Neural cell (in vitro differentiated cells): ENCODE results near the gene POLD1. TPM values are rescaled to one million over a fixed set of nuclear protein-coding genes. Genes with fewer than 3 reads are reported as not detected.

Experiments
- H2AFZ ChIP-seq: fragments of 200-600, 300-800 bp; sonication (generic), shearing (Covaris generic); 2 replicates; pipeline ENCODE4 v1.6.0; 2014; ENCODE audit warnings: low read depth, mild to moderate bottlenecking, antibody characterized with exemption, low read length, moderate library complexity
- H3F3A ChIP-seq: fragments of 200-600 bp; shearing (Covaris generic); 2 replicates; pipeline ENCODE4 v1.6.1; 2016; ENCODE audit warnings: mild to moderate bottlenecking, moderate library complexity, mixed read lengths, antibody characterized with exemption, low read length; ENCODE audit not compliant: insufficient read depth, poor library complexity, severe bottlenecking
- H3K27ac ChIP-seq: fragments of 200-600, 300-800 bp; sonication (generic), shearing (Covaris generic); 2 replicates; pipeline ENCODE4 v1.5.1; 2014; ENCODE audit warnings: mild to moderate bottlenecking, low read length, moderate library complexity
- H3K27me3 ChIP-seq: fragments of 300-800, 200-600 bp; sonication (generic), shearing (Covaris generic); 2 replicates; pipeline ENCODE4 v1.6.0; 2014; ENCODE audit warnings: mild to moderate bottlenecking, low read depth, low read length, moderate library complexity; ENCODE audit not compliant: insufficient read depth
- H3K36me3 ChIP-seq: fragments of 300-800, 200-600 bp; sonication (generic), shearing (Covaris generic); 2 replicates; pipeline ENCODE4 v1.5.1; 2014; ENCODE audit warnings: mild to moderate bottlenecking, antibody characterized with exemption, low read length, moderate library complexity; ENCODE audit not compliant: insufficient read depth
- H3K4me2 ChIP-seq: fragments of 300-800, 200-600 bp; sonication (generic), shearing (Covaris generic); 2 replicates; pipeline ENCODE4 v1.6.0; 2014; ENCODE audit warnings: mild to moderate bottlenecking, low read length
- H3K4me3 ChIP-seq: fragments of 300-800, 200-600 bp; sonication (generic), shearing (Covaris generic); 2 replicates; pipeline ENCODE4 v1.5.1; 2014; ENCODE audit warnings: mild to moderate bottlenecking, low read length, moderate library complexity
- H3K79me2 ChIP-seq: fragments of 200-600 bp; shearing (Covaris generic); replicated peaks from 2 replicates; pipeline ENCODE4 v1.6.0; 2014; ENCODE audit warnings: mild to moderate bottlenecking, low read length, moderate library complexity; ENCODE audit not compliant: insufficient read depth
- H3K9ac ChIP-seq: fragments of 300-800, 200-600 bp; sonication (generic), shearing (Covaris generic); 2 replicates; pipeline ENCODE4 v1.6.1; 2016; ENCODE audit warnings: mild to moderate bottlenecking, low read length, mixed read lengths
- H3K9me2 ChIP-seq: fragments of 200-600 bp; shearing (Covaris generic); 2 replicates; pipeline ENCODE4 v1.6.1; 2016; ENCODE audit warnings: mild to moderate bottlenecking, low read length, mixed read lengths; ENCODE audit not compliant: insufficient read depth
- H3K9me3 ChIP-seq: fragments of 200-600, 300-800 bp; sonication (generic), shearing (Covaris generic); 2 replicates; pipeline ENCODE4 v1.6.1; 2016; ENCODE audit warnings: mild to moderate bottlenecking, mixed run types, low read length, moderate library complexity, mixed read lengths
- H4K20me1 ChIP-seq: fragments of 200-600 bp; shearing (Covaris generic); 2 replicates; pipeline ENCODE4 v1.6.1; 2016; ENCODE audit warnings: mild to moderate bottlenecking, mixed run types; ENCODE audit not compliant: insufficient read depth
- EP300 ChIP-seq: fragments of 450-650 bp; conservative IDR thresholded peaks from 2 replicates; pipeline ENCODE4 v1.6.1; 2014; ENCODE audit warnings: antibody characterized with exemption, mild to moderate bottlenecking, moderate library complexity; ENCODE audit not compliant: poor library complexity, severe bottlenecking
- EZH2 ChIP-seq: fragments of 200-600, 300-800 bp; shearing (Covaris generic), sonication (generic); IDR thresholded peaks from 2 replicates; pipeline ENCODE4 v1.6.1; 2014; ENCODE audit warnings: antibody characterized with exemption, low read length, borderline replicate concordance, mild to moderate bottlenecking; ENCODE audit not compliant: insufficient read depth, poor library complexity, severe bottlenecking
- MXI1 ChIP-seq: fragments of 450-650 bp; conservative IDR thresholded peaks from 2 replicates; pipeline ENCODE4 v1.6.1; 2014; ENCODE audit warnings: antibody characterized with exemption, mild to moderate bottlenecking; ENCODE audit not compliant: poor library complexity, severe bottlenecking
- POLR2AphosphoS5 ChIP-seq: IDR thresholded peaks from 2 replicates; pipeline ENCODE4 v1.6.1; 2012
- RAD21 ChIP-seq: fragments of 450-650 bp; conservative IDR thresholded peaks from 2 replicates; pipeline ENCODE4 v1.6.1; 2014; ENCODE audit warnings: antibody characterized with exemption, mild to moderate bottlenecking, moderate library complexity
- SMC3 ChIP-seq: fragments of 450-650 bp; conservative IDR thresholded peaks from 2 replicates; pipeline ENCODE4 v1.6.1; 2014; ENCODE audit warnings: antibody characterized with exemption, mild to moderate bottlenecking, moderate library complexity; ENCODE audit not compliant: poor library complexity
- TAF1 ChIP-seq: IDR thresholded peaks from 2 replicates; pipeline ENCODE4 v1.6.1; 2012; ENCODE audit warnings: low read depth
- polyA plus RNA-seq: library from polyadenylated mRNA; depleted of rRNA; stranded (reverse); fragments of >200 nt; gene quantifications from 2 replicates; pipeline ENCODE4 v1.2.3, GENCODE V29; 2014
- TF ChIP-seq, protein P1 (sequence below): fragments of 450-650 bp; IDR thresholded peaks from 2 replicates; pipeline ENCODE4 v1.5.1; 2014; ENCODE audit warnings: antibody characterized with exemption, mild to moderate bottlenecking, moderate library complexity; ENCODE audit not compliant: poor library complexity, severe bottlenecking
- TF ChIP-seq, protein P2 (sequence below): IDR thresholded peaks from 2 replicates; pipeline ENCODE4 v1.6.1; 2012; ENCODE audit warnings: borderline replicate concordance

POLD1 gene
- polyA plus RNA-seq, 1 donor from 2014 or later: 13.1 TPM

DNA sequence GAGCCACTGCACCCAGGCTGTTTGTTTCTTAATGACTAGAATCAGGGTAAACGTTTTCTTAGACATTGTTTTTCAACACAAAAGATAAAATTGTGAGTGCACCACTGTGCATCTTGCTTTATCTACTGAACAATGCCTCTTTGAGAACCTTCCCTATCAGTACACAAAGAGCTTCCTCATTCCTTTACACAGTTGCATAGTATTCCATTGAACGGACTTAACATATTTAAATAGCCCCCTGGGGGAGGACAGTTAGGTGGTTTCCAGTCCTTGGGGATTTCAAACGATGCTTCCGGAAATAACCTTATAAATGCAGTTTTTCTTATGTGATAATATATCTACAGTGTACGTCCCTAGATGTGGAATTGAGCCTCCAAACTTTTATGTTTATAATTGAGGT lies 8.6 kb downstream of the POLD1 start:
- Histone ChIP-seq H3F3A (no peaks in the 10 kb centered on the region), H3K79me2 (no peaks in the 10 kb centered on the region), H3K4me2 (no peak overlapping the region), H2AFZ (no peak overlapping the region), H3K27me3 (no peaks in the 10 kb centered on the region), H3K9me2 (no peaks in the 10 kb centered on the region), H3K27ac (no peak overlapping the region), H4K20me1 (no peaks in the 10 kb centered on the region), H3K4me3 (no peak overlapping the region), H3K9ac (no peak overlapping the region), H3K9me3 (no peaks in the 10 kb centered on the region), H3K36me3 (no peaks in the 10 kb centered on the region)
- TF ChIP-seq EZH2: no peak
- TF ChIP-seq MXI1: no peak
- TF ChIP-seq, protein P1, sequence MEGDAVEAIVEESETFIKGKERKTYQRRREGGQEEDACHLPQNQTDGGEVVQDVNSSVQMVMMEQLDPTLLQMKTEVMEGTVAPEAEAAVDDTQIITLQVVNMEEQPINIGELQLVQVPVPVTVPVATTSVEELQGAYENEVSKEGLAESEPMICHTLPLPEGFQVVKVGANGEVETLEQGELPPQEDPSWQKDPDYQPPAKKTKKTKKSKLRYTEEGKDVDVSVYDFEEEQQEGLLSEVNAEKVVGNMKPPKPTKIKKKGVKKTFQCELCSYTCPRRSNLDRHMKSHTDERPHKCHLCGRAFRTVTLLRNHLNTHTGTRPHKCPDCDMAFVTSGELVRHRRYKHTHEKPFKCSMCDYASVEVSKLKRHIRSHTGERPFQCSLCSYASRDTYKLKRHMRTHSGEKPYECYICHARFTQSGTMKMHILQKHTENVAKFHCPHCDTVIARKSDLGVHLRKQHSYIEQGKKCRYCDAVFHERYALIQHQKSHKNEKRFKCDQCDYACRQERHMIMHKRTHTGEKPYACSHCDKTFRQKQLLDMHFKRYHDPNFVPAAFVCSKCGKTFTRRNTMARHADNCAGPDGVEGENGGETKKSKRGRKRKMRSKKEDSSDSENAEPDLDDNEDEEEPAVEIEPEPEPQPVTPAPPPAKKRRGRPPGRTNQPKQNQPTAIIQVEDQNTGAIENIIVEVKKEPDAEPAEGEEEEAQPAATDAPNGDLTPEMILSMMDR: no peak
- TF ChIP-seq, protein P2, sequence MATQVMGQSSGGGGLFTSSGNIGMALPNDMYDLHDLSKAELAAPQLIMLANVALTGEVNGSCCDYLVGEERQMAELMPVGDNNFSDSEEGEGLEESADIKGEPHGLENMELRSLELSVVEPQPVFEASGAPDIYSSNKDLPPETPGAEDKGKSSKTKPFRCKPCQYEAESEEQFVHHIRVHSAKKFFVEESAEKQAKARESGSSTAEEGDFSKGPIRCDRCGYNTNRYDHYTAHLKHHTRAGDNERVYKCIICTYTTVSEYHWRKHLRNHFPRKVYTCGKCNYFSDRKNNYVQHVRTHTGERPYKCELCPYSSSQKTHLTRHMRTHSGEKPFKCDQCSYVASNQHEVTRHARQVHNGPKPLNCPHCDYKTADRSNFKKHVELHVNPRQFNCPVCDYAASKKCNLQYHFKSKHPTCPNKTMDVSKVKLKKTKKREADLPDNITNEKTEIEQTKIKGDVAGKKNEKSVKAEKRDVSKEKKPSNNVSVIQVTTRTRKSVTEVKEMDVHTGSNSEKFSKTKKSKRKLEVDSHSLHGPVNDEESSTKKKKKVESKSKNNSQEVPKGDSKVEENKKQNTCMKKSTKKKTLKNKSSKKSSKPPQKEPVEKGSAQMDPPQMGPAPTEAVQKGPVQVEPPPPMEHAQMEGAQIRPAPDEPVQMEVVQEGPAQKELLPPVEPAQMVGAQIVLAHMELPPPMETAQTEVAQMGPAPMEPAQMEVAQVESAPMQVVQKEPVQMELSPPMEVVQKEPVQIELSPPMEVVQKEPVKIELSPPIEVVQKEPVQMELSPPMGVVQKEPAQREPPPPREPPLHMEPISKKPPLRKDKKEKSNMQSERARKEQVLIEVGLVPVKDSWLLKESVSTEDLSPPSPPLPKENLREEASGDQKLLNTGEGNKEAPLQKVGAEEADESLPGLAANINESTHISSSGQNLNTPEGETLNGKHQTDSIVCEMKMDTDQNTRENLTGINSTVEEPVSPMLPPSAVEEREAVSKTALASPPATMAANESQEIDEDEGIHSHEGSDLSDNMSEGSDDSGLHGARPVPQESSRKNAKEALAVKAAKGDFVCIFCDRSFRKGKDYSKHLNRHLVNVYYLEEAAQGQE: no peak
- no peak for TF ChIP-seq POLR2AphosphoS5
- no peak for TF ChIP-seq RAD21
- TF ChIP-seq TAF1: no peak
- TF ChIP-seq SMC3: no peak
- no peak for TF ChIP-seq EP300

DNA sequence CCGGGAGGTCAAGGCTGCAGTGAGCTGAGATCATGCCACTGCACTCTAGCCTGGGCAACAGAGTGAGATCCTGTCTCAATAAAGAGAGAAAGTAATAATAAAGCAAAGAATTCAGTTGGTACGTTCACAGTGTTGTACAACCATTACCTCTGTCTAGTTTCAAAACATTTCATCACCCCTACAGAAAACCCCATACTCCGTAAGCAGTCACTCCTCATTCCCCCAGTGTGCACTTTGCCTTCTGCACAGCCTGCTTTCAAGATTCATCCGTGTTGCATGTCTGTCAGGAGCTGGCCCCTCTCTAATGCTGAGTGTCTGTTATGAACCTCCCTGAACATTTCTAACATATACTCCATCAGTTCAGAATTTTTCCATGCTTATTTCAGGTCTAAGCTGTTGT lies 9.4 kb downstream of the POLD1 start:
- Histone ChIP-seq H2AFZ (no peak overlapping the region), H3K9me2 (no peaks in the 10 kb centered on the region), H3F3A (no peaks in the 10 kb centered on the region), H4K20me1 (no peaks in the 10 kb centered on the region), H3K9me3 (no peaks in the 10 kb centered on the region), H3K9ac (no peak overlapping the region), H3K79me2 (no peaks in the 10 kb centered on the region), H3K27ac (no peak overlapping the region), H3K4me3 (no peak overlapping the region), H3K36me3 (no peaks in the 10 kb centered on the region), H3K4me2 (no peak overlapping the region), H3K27me3 (no peaks in the 10 kb centered on the region)
- TF ChIP-seq EP300 (no peak), SMC3 (no peak), RAD21 (no peak), POLR2AphosphoS5 (no peak), EZH2 (no peak), MXI1 (no peak)
- TF ChIP-seq, protein P1: no peak
- TF ChIP-seq, protein P2: no peak
